GM12874 (cell line): ENCODE results near the gene KLHL15.

Experiments
- CTCF ChIP-seq: IDR thresholded peaks from 2 replicates; pipeline ENCODE4 v1.5.1; 2011; ENCODE audit warnings: low read depth, mild to moderate bottlenecking, control low read depth, low read length, moderate library complexity; ENCODE audit not compliant: insufficient read depth

Gene KLHL15

GRCh38 chrX:23937100-23937499 lies 89.9 kb downstream of the KLHL15 start:
- no peak for TF ChIP-seq CTCF

GRCh38 chrX:23936180-23936579 lies 90.8 kb downstream of the KLHL15 start:
- TF ChIP-seq CTCF, result no peak

- TF ChIP-seq CTCF, result no peak
Observed at GRCh38 chrX:23935106-23935505, 91.9 kb downstream of the KLHL15 start.
